Measurements from ENCODE around the gene SNUPN. TPM values are rescaled to one million over a fixed set of nuclear protein-coding genes. Genes with fewer than 3 reads are reported as not detected.

SNUPN gene
- total and polyA plus RNA-seq, 10 of the 15 experiments (the other 5 are each of a cell fraction or from before 2014, with no cell fraction given): 19.0 to 50.3 (median 32.5) TPM

- peak in 1 of 2 experiments; percentile 45; a peak in 1 of 4 replicates for TF ChIP-seq SRF (IDR thresholded peaks at IDR 0.05; ENCODE audit: low read depth in 2 of 2, low read length in 2 of 2)
- TF ChIP-seq NR2C2 (IDR thresholded peaks at IDR 0.05; ENCODE audit: borderline replicate concordance, control insufficient read depth, insufficient read length, low read depth): no peak
- peak; percentile 50; the same call in 1 of the 2 replicates for TF ChIP-seq HDAC2 (IDR thresholded peaks at IDR 0.05)
- peak; percentile 78; the same call in 1 of the 2 replicates for TF ChIP-seq RFX5 (IDR thresholded peaks at IDR 0.05; ENCODE audit: low read depth, low read length)
- TF ChIP-seq EZH2 (IDR thresholded peaks at IDR 0.05; ENCODE audit: borderline replicate concordance, control insufficient read depth, low read depth, low read length): no peak
- no peak for TF ChIP-seq ZSCAN29 (IDR thresholded peaks at IDR 0.05)
- peak; percentile 98 for TF ChIP-seq PML (IDR thresholded peaks at IDR 0.05; ENCODE audit: low read length)
- no peak for TF ChIP-seq ATF3 (IDR thresholded peaks at IDR 0.05; ENCODE audit: borderline replicate concordance, extremely low read depth, low read depth, low read length)
Observed at GRCh38 chr15:75639709-75640482, 14.4 kb upstream of the SNUPN start, which contains the start of gene IMP3 (continued).

GRCh38 chr15:75639191-75639708 is 13.7 kb upstream of the SNUPN start:
- in situ Hi-C loops (cut with MboI) (no loop called here), intact Hi-C loops (cut with micrococcal nuclease; ENCODE audit: unreplicated experiment) (no loop called here)
- CTCF ChIA-PET: interaction anchor here (0.7 to 5.5 kb wide), 16 partner anchors 7 to 270 kb away, joined by 3 to 86 read pairs (median 4); partner anchors contain the start of genes MAN2C1, SIN3A, SNUPN and SNX33
- H3K27me3 ChIP-seq (replicated peaks in 1 of 2; ENCODE audit: control insufficient read depth in 2 of 2, insufficient read depth in 2 of 2, low read length in 1 of 2): no peaks in the 10 kb centered on the region
- POLR2A ChIA-PET: interaction anchor here (0.9 to 5.0 kb wide), 8 partner anchors 10 to 271 kb away, joined by 3 to 110 read pairs (median 10); partner anchors contain the start of genes MAN2C1, PTPN9, SIN3A and SNUPN
- DNase-seq (ENCODE audit: low read depth, low spot score) (no peak), FAIRE-seq (peak; percentile 65), ATAC-seq (no peak)
- under 1% methylated on average over 16 of the region's 16 CpGs for WGBS (ENCODE audit: insufficient coverage, insufficient replicate concordance, low lambda C conversion rate, missing lambda C conversion rate)
- SMC1A ChIA-PET (ENCODE audit: uncharacterized antibody, unreplicated experiment): interaction anchor here (1.4 to 3.9 kb wide), 8 partner anchors 12 to 272 kb away, joined by 3 to 27 read pairs (median 13); partner anchors contain the start of genes MAN2C1, SIN3A and SNUPN
- peaks cover 32% of the 10 kb centered on the region for H3K79me2 ChIP-seq (ENCODE audit: control insufficient read depth, insufficient read depth, low read length)
- H3K4me3 ChIP-seq: peak overlapping the region; percentile 76
- H3K9me3 ChIP-seq (replicated peaks; ENCODE audit: control insufficient read depth, insufficient read depth, low read length): no peaks in the 10 kb centered on the region
- no peaks in the 10 kb centered on the region for H3K4me1 ChIP-seq (ENCODE audit: control insufficient read depth, insufficient read depth, low read length)
- RAD21 ChIA-PET (ENCODE audit: unreplicated experiment): interaction anchor here (0.5 to 5.1 kb wide), 12 partner anchors 9 to 271 kb away, joined by 3 to 69 read pairs (median 5); partner anchors contain the start of genes MAN2C1, SIN3A and SNUPN
- H3K4me2 ChIP-seq (ENCODE audit: control insufficient read depth, insufficient read depth): peak overlapping the region; percentile 98
- peak overlapping the region; percentile 75 for H3K27ac ChIP-seq (ENCODE audit: control insufficient read depth, insufficient read depth)
- TSS peak; percentile 85 for BruUV-seq (replicated peaks)
- H4K20me1 ChIP-seq (ENCODE audit: control insufficient read depth, insufficient read depth): peaks cover 2% of the 10 kb centered on the region; the same call in 1 of the 2 replicates
- peak overlapping the region; percentile 12; the same call in 1 of the 2 replicates for H2AFZ ChIP-seq (ENCODE audit: control insufficient read depth, low read depth, low read length)
- H3K36me3 ChIP-seq (ENCODE audit: control insufficient read depth in 2 of 2, insufficient read depth in 2 of 2, low read length in 1 of 2): no peaks in the 10 kb centered on the region; a peak in 1 of 4 replicates
- peak overlapping the region; percentile 89 for H3K9ac ChIP-seq (ENCODE audit: control insufficient read depth, insufficient read depth, low read length)
- TF ChIP-seq BCL11A (IDR thresholded peaks at IDR 0.05; ENCODE audit: low read depth, low read length) (no peak), LARP7 (IDR thresholded peaks at IDR 0.05) (no peak), NRF1 (conservative IDR thresholded peaks at IDR 0.05; ENCODE audit: low read depth, low read length) (no peak), BCL3 (IDR thresholded peaks at IDR 0.05; ENCODE audit: borderline replicate concordance, insufficient read depth, low read depth, low read length, poor library complexity, severe bottlenecking) (no peak), SMAD5 (IDR thresholded peaks at IDR 0.05; ENCODE audit: low read depth) (no peak), YBX1 (IDR thresholded peaks at IDR 0.05) (no peak), POU2F2 (IDR thresholded peaks at IDR 0.05; ENCODE audit: borderline replicate concordance, low read depth, low read length) (no peak), MTA2 (IDR thresholded peaks at IDR 0.05; ENCODE audit: low read depth) (0 out of 2 replicates have a peak, but pooled peaks have one; percentile 27), RCOR1 (conservative IDR thresholded peaks at IDR 0.05; ENCODE audit: low read depth, low read length) (no peak), JUND (IDR thresholded peaks at IDR 0.05; ENCODE audit: low read depth, low read length) (no peak), ESRRA (IDR thresholded peaks at IDR 0.05; ENCODE audit: low read length) (no peak), CBX3 (IDR thresholded peaks at IDR 0.05; ENCODE audit: borderline replicate concordance, low read depth) (no peak), IKZF2 (IDR thresholded peaks at IDR 0.05) (peak; percentile 50; a peak in 1 of 4 replicates)
